GM21576 (cell line): Measurements from ENCODE around the gene CYS1.
"Not testable (repeated sequence)": the region's sequence is repeated elsewhere in the genome, so short reads cannot be mapped to it uniquely, and the experiment has no call there.

Experiments
- ATAC-seq: cut with Tn5 transposase; IDR thresholded peaks from one replicate; pipeline ENCODE4 v1.9.1; 2021; ENCODE audit warnings: mild to moderate bottlenecking, moderate library complexity; ENCODE audit not compliant: unreplicated experiment

CYS1 gene

GRCh38 chr2:10032746-10033105 is 47.5 kb downstream of the CYS1 start:
- ATAC-seq, result no peak

GRCh38 chr2:10031886-10032745 is 48.1 kb downstream of the CYS1 start:
- ATAC-seq, result no peak

GRCh38 chr2:10030798-10031197 is 49.4 kb downstream of the CYS1 start:
- ATAC-seq, result not testable (repeated sequence)

GRCh38 chr2:10030311-10030736 is 49.9 kb downstream of the CYS1 start:
- no peak for ATAC-seq

GRCh38 chr2:10029875-10030223 is 50.4 kb downstream of the CYS1 start:
- ATAC-seq, result no peak

GRCh38 chr2:10028988-10029874 is 51.0 kb downstream of the CYS1 start:
- ATAC-seq, result no peak

GRCh38 chr2:10028407-10028987 is 51.7 kb downstream of the CYS1 start:
- no peak for ATAC-seq

- no peak for ATAC-seq
Observed at GRCh38 chr2:10027660-10028330, 52.4 kb downstream of the CYS1 start.

GRCh38 chr2:10026940-10027569 is 53.2 kb downstream of the CYS1 start:
- ATAC-seq, result no peak

- no peak for ATAC-seq
Observed at GRCh38 chr2:10022966-10023662, 57.1 kb downstream of the CYS1 start.

- no peak for ATAC-seq
Observed at GRCh38 chr2:10022445-10022844, 57.8 kb downstream of the CYS1 start.

GRCh38 chr2:10022041-10022421 is 58.2 kb downstream of the CYS1 start:
- no peak for ATAC-seq

- ATAC-seq, result no peak
Observed at GRCh38 chr2:10019602-10020400, 60.4 kb downstream of the CYS1 start.

GRCh38 chr2:10019174-10019573 is 61.0 kb downstream of the CYS1 start:
- ATAC-seq, result no peak

- ATAC-seq, result no peak
Observed at GRCh38 chr2:10017313-10017941, 62.8 kb downstream of the CYS1 start.

- ATAC-seq, result no peak
Observed at GRCh38 chr2:10016802-10017258, 63.4 kb downstream of the CYS1 start.

GRCh38 chr2:10016001-10016801 is 64.0 kb downstream of the CYS1 start:
- ATAC-seq, result no peak
